ENCODE data around the gene NDUFV1.
"Not testable (repeated sequence)": the region's sequence is repeated elsewhere in the genome, so short reads cannot be mapped to it uniquely, and the experiment has no call there.

The NDUFV1 gene

GRCh38 chr11:67583247-67584204 is 23.2 kb upstream of the NDUFV1 start, which contains the start of gene GSTP1:
Gene GSTP1, plus strand, starts transcription at chr11:67583812. Its CDS starts 32 bp downstream, at chr11:67583844.
- Mint-ChIP-seq H3K36me3 (ENCODE audit: low read depth) (peaks cover 35% of the 10 kb centered on the region), H3K9me3 (no peaks in the 10 kb centered on the region), H3K27me3 (peaks cover 14% of the 10 kb centered on the region), H3K27ac (peak within 1 kb of the TSS; percentile 92), H3K4me1 (ENCODE audit: low read depth) (peaks cover 61% of the 10 kb centered on the region), H3K4me3 (peak within 1 kb of the TSS; percentile 89)

- Mint-ChIP-seq H3K9me3 (no peaks in the 10 kb centered on the region), H3K27ac (peak overlapping the region; percentile 79), H3K4me3 (peak overlapping the region; percentile 86), H3K27me3 (peaks cover 9% of the 10 kb centered on the region), H3K4me1 (ENCODE audit: low read depth) (peaks cover 62% of the 10 kb centered on the region), H3K36me3 (ENCODE audit: low read depth) (peaks cover 35% of the 10 kb centered on the region)
These were observed 22.4 kb upstream of the NDUFV1 start for GRCh38 chr11:67584205-67584880.

- peaks cover 35% of the 10 kb centered on the region for H3K36me3 Mint-ChIP-seq (ENCODE audit: low read depth)
- H3K4me1 Mint-ChIP-seq (ENCODE audit: low read depth), result peaks cover 54% of the 10 kb centered on the region
- peak overlapping the region; percentile 86 for H3K4me3 Mint-ChIP-seq
- peak overlapping the region; percentile 79 for H3K27ac Mint-ChIP-seq
- peaks cover 9% of the 10 kb centered on the region for H3K27me3 Mint-ChIP-seq
- no peaks in the 10 kb centered on the region for H3K9me3 Mint-ChIP-seq
These were observed 21.6 kb upstream of the NDUFV1 start for GRCh38 chr11:67584881-67585873.

- Mint-ChIP-seq H3K4me3 (peak overlapping the region; percentile 86), H3K36me3 (ENCODE audit: low read depth) (peaks cover 35% of the 10 kb centered on the region), H3K4me1 (ENCODE audit: low read depth) (peaks cover 49% of the 10 kb centered on the region), H3K27me3 (peaks cover 5% of the 10 kb centered on the region), H3K27ac (peak overlapping the region; percentile 79), H3K9me3 (no peaks in the 10 kb centered on the region)
These were observed 20.8 kb upstream of the NDUFV1 start for GRCh38 chr11:67585911-67586310.

GRCh38 chr11:67586568-67587250 is 20.0 kb upstream of the NDUFV1 start:
- peak overlapping the region; percentile 61 for H3K27ac Mint-ChIP-seq
- H3K4me3 Mint-ChIP-seq, result peak overlapping the region; percentile 3
- H3K27me3 Mint-ChIP-seq, result peaks cover 5% of the 10 kb centered on the region
- H3K4me1 Mint-ChIP-seq (ENCODE audit: low read depth), result peaks cover 49% of the 10 kb centered on the region
- H3K36me3 Mint-ChIP-seq (ENCODE audit: low read depth), result peaks cover 35% of the 10 kb centered on the region
- no peaks in the 10 kb centered on the region for H3K9me3 Mint-ChIP-seq

GRCh38 chr11:67588136-67588503 is 18.6 kb upstream of the NDUFV1 start:
- H3K27ac Mint-ChIP-seq, result peak overlapping the region; percentile 49
- peaks cover 38% of the 10 kb centered on the region for H3K4me1 Mint-ChIP-seq (ENCODE audit: low read depth)
- no peaks in the 10 kb centered on the region for H3K27me3 Mint-ChIP-seq
- no peaks in the 10 kb centered on the region for H3K9me3 Mint-ChIP-seq
- no peak overlapping the region for H3K4me3 Mint-ChIP-seq
- H3K36me3 Mint-ChIP-seq (ENCODE audit: low read depth), result peaks cover 35% of the 10 kb centered on the region

- Mint-ChIP-seq H3K4me1 (ENCODE audit: low read depth) (peaks cover 35% of the 10 kb centered on the region), H3K27ac (peak overlapping the region; percentile 55), H3K36me3 (ENCODE audit: low read depth) (peaks cover 35% of the 10 kb centered on the region)
- H3K4me3 Mint-ChIP-seq, H3K27me3 Mint-ChIP-seq, H3K9me3 Mint-ChIP-seq: not testable (repeated sequence)
These were observed 17.8 kb upstream of the NDUFV1 start for GRCh38 chr11:67588899-67589415.

GRCh38 chr11:67592880-67593564 is 13.7 kb upstream of the NDUFV1 start:
- Mint-ChIP-seq H3K9me3 (no peaks in the 10 kb centered on the region), H3K4me3 (no peak overlapping the region)

GRCh38 chr11:67593565-67593905 is 13.2 kb upstream of the NDUFV1 start:
- Mint-ChIP-seq H3K27me3 (no peaks in the 10 kb centered on the region), H3K4me3 (no peak overlapping the region), H3K36me3 (ENCODE audit: low read depth) (no peaks in the 10 kb centered on the region), H3K9me3 (no peaks in the 10 kb centered on the region), H3K27ac (no peak overlapping the region), H3K4me1 (ENCODE audit: low read depth) (peaks cover 5% of the 10 kb centered on the region)

More at GRCh38 chr11:67592880-67593564, 13.7 kb upstream of the NDUFV1 start:
- H3K27ac Mint-ChIP-seq, result no peak overlapping the region
- peaks cover 5% of the 10 kb centered on the region for H3K4me1 Mint-ChIP-seq (ENCODE audit: low read depth)
- peaks cover 2% of the 10 kb centered on the region for H3K36me3 Mint-ChIP-seq (ENCODE audit: low read depth)
- no peaks in the 10 kb centered on the region for H3K27me3 Mint-ChIP-seq

- Mint-ChIP-seq H3K27ac (no peak overlapping the region), H3K27me3 (no peaks in the 10 kb centered on the region)
These were observed 12.3 kb upstream of the NDUFV1 start for GRCh38 chr11:67594480-67594879.

GRCh38 chr11:67596753-67597300 is 9.9 kb upstream of the NDUFV1 start:
- Mint-ChIP-seq H3K36me3 (ENCODE audit: low read depth) (no peaks in the 10 kb centered on the region), H3K9me3 (no peaks in the 10 kb centered on the region), H3K4me3 (no peak overlapping the region), H3K4me1 (ENCODE audit: low read depth) (peaks cover 7% of the 10 kb centered on the region), H3K27ac (no peak overlapping the region), H3K27me3 (peaks cover 4% of the 10 kb centered on the region)

More at GRCh38 chr11:67594480-67594879, 12.3 kb upstream of the NDUFV1 start:
- H3K9me3 Mint-ChIP-seq, result no peaks in the 10 kb centered on the region
- no peaks in the 10 kb centered on the region for H3K4me1 Mint-ChIP-seq (ENCODE audit: low read depth)
- no peaks in the 10 kb centered on the region for H3K36me3 Mint-ChIP-seq (ENCODE audit: low read depth)
- H3K4me3 Mint-ChIP-seq, result no peak overlapping the region

- not testable (repeated sequence) for H3K27ac Mint-ChIP-seq
These were observed 9.3 kb upstream of the NDUFV1 start for GRCh38 chr11:67597458-67597857.

GRCh38 chr11:67597963-67598362 is 8.8 kb upstream of the NDUFV1 start:
- H3K4me3 Mint-ChIP-seq; H3K36me3 Mint-ChIP-seq (ENCODE audit: low read depth); H3K9me3 Mint-ChIP-seq; H3K27me3 Mint-ChIP-seq; H3K4me1 Mint-ChIP-seq (ENCODE audit: low read depth); H3K27ac Mint-ChIP-seq: not testable (repeated sequence)

More at GRCh38 chr11:67597458-67597857, 9.3 kb upstream of the NDUFV1 start:
- not testable (repeated sequence) for H3K36me3 Mint-ChIP-seq (ENCODE audit: low read depth); H3K9me3 Mint-ChIP-seq; H3K27me3 Mint-ChIP-seq; H3K4me1 Mint-ChIP-seq (ENCODE audit: low read depth); H3K4me3 Mint-ChIP-seq
